Loucy (cell line): ENCODE data around the gene CYP2D6.

ENCODE experiments used
- H2AFZ ChIP-seq: fragments of 200-600 bp; sonication (generic); 2 replicates; pipeline ENCODE4 v1.6.0; 2016; ENCODE audit warnings: antibody characterized with exemption, mild to moderate bottlenecking, low read length, moderate library complexity
- H3F3A ChIP-seq: fragments of 200-600 bp; 2 replicates; pipeline ENCODE4 v1.6.0; 2016; ENCODE audit warnings: antibody characterized with exemption, low read depth, mild to moderate bottlenecking
- H3K27me3 ChIP-seq: fragments of 200-600 bp; sonication (generic); 2 replicates; pipeline ENCODE4 v1.6.1; 2014; ENCODE audit warnings: low read length, mild to moderate bottlenecking; ENCODE audit not compliant: insufficient read depth, poor library complexity, severe bottlenecking
- H3K36me3 ChIP-seq: fragments of 200-600 bp; sonication (generic); 2 replicates; pipeline ENCODE4 v1.6.1; 2016; ENCODE audit warnings: low read length; ENCODE audit not compliant: insufficient read depth
- H3K4me1 ChIP-seq: fragments of 200-600 bp; sonication (generic); 2 replicates; pipeline ENCODE4 v1.5.1; 2014; ENCODE audit warnings: low read length, mild to moderate bottlenecking; ENCODE audit not compliant: insufficient read depth, poor library complexity, severe bottlenecking
- H3K4me2 ChIP-seq: fragments of 200-600 bp; sonication (generic); 2 replicates; pipeline ENCODE4 v1.6.0; 2014; ENCODE audit warnings: antibody characterized with exemption, low read length, low read depth, mild to moderate bottlenecking; ENCODE audit not compliant: poor library complexity, severe bottlenecking
- H3K4me3 ChIP-seq: fragments of 200-600 bp; sonication (generic); 2 replicates; pipeline ENCODE4 v1.5.1; 2014; ENCODE audit warnings: low read length, mild to moderate bottlenecking, mixed read lengths; ENCODE audit not compliant: poor library complexity, severe bottlenecking
- H3K79me2 ChIP-seq: fragments of 200-600 bp; sonication (generic); 2 replicates; pipeline ENCODE4 v1.6.1; 2014; ENCODE audit warnings: low read length; ENCODE audit not compliant: insufficient read depth
- H3K9ac ChIP-seq: fragments of 200-600 bp; sonication (generic); 2 replicates; pipeline ENCODE4 v1.6.0; 2014; ENCODE audit warnings: mild to moderate bottlenecking, low read depth, low read length, moderate library complexity; ENCODE audit not compliant: poor library complexity, severe bottlenecking
- H3K9me2 ChIP-seq: fragments of 200-600 bp; sonication (generic); replicated peaks from 2 replicates; pipeline ENCODE4 v1.6.1; 2016; ENCODE audit warnings: low read depth, low read length, mixed read lengths
- H3K9me3 ChIP-seq: fragments of 200-600 bp; sonication (generic); 2 replicates; pipeline ENCODE4 v1.6.1; 2014; ENCODE audit warnings: mild to moderate bottlenecking, antibody characterized with exemption, low read length, low read depth; ENCODE audit not compliant: insufficient read depth
- H4K20me1 ChIP-seq: fragments of 200-600 bp; sonication (generic); 2 replicates; pipeline ENCODE4 v1.6.0; 2014; ENCODE audit warnings: antibody characterized with exemption, low read length, mild to moderate bottlenecking; ENCODE audit not compliant: insufficient read depth, poor library complexity, severe bottlenecking
- EZH2phosphoT487 ChIP-seq: fragments of 200-600 bp; IDR thresholded peaks from 2 replicates; pipeline ENCODE4 v1.6.1; 2018; ENCODE audit warnings: antibody characterized with exemption, mild to moderate bottlenecking, moderate library complexity, borderline replicate concordance
- TF ChIP-seq, protein P1 (sequence below): fragments of 200-600 bp; sonication (generic); conservative IDR thresholded peaks from 2 replicates; pipeline ENCODE4 v1.5.1; 2014; ENCODE audit warnings: mild to moderate bottlenecking, antibody characterized with exemption, low read length

The CYP2D6 gene

DNA sequence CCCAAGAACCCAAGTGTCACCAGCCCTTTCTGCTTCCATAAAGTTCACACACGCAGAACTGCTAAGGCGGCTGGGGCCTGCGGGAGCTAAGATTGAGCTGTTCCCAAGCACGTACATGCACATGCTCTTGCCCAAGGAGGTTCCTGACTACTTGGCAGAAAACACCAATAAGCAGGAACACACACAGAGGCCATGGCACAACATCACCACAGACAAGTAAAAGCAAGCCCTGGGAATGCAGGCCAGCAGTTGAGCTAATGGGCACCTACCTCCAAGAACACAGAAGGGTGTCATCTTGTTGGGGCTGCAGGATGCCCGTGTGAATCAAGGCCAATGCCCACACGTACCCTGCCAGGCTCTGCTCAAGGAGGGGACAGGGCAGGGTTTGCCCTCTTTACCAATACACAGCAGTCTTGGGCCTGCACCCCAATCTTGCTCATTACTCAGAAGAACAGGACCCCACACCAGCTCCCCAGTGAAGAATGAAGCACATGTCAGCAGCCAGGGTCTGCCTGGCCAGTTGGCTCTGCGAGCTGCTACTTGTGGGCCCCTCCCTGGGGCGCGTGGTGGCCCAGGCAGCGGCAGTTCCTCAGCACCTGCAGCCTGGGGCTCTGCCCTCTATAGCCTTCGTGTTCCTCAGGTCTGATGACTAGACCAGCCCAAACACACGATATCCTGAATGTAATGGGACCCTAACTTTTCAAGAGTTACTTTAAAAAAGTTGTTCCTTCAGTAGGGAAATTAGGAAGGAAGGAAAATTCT is 32.3 kb upstream of the CYP2D6 start:
- H3F3A ChIP-seq: no peaks in the 10 kb centered on the region
- no peaks in the 10 kb centered on the region for H3K9me2 ChIP-seq
- H3K4me1 ChIP-seq: no peaks in the 10 kb centered on the region
- H3K27me3 ChIP-seq: no peaks in the 10 kb centered on the region
- no peak overlapping the region for H3K4me2 ChIP-seq
- H4K20me1 ChIP-seq: no peaks in the 10 kb centered on the region
- peaks cover 85% of the 10 kb centered on the region for H3K36me3 ChIP-seq
- H3K9me3 ChIP-seq: no peaks in the 10 kb centered on the region
- H3K9ac ChIP-seq: no peak overlapping the region
- H2AFZ ChIP-seq: no peak overlapping the region
- 0 out of 2 replicates have a peak, but pooled peaks cover 6% of the 10 kb centered on the region for H3K79me2 ChIP-seq
- no peak overlapping the region for H3K4me3 ChIP-seq
- TF ChIP-seq, protein P1, sequence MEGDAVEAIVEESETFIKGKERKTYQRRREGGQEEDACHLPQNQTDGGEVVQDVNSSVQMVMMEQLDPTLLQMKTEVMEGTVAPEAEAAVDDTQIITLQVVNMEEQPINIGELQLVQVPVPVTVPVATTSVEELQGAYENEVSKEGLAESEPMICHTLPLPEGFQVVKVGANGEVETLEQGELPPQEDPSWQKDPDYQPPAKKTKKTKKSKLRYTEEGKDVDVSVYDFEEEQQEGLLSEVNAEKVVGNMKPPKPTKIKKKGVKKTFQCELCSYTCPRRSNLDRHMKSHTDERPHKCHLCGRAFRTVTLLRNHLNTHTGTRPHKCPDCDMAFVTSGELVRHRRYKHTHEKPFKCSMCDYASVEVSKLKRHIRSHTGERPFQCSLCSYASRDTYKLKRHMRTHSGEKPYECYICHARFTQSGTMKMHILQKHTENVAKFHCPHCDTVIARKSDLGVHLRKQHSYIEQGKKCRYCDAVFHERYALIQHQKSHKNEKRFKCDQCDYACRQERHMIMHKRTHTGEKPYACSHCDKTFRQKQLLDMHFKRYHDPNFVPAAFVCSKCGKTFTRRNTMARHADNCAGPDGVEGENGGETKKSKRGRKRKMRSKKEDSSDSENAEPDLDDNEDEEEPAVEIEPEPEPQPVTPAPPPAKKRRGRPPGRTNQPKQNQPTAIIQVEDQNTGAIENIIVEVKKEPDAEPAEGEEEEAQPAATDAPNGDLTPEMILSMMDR: no peak
- TF ChIP-seq EZH2phosphoT487: no peak

DNA sequence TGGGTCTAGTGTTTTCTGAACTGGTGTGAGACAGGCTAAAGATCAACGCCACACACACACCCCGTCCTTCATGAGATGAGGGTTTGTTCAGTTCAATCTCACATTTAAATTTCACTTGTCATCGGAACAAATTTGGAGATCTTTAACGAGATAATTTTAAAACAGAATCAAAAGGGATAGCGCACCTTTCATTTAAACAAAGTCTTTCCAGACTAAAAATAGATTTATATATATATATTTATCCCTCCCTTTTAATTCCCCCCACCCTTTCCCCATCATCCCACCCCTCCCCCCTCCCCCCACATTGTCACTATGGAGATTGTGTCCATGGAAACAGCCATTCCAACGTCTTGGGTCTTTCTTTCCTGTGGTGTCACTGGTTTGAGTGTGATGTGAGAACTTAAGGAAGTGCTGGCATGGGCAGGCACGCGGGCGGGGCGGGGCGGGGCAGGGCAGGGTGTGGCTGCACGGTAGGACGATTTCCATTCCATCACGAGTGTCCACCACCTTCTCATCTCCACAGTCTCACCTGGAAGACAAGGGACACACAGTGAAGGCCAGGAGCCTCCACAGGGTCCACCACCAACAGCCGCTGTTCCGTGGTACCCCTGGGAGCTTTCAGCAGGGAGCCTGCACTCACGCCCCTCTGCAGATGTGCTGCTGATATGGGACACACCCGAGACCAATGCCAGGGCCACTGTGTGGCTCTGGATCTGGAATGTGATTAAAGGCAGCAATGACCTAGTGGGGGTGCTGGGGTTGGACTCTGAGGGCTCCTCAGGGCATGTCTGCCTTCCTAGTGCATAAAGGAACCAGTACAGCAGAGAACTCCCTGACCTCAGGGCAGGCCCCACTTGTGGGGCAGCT is 30.5 kb upstream of the CYP2D6 start:
- TF ChIP-seq, protein P1: no peak
- no peak for TF ChIP-seq EZH2phosphoT487
- no peaks in the 10 kb centered on the region for H3K9me3 ChIP-seq
- no peaks in the 10 kb centered on the region for H4K20me1 ChIP-seq
- H2AFZ ChIP-seq: no peak overlapping the region
- no peaks in the 10 kb centered on the region for H3K9me2 ChIP-seq
- H3K27me3 ChIP-seq: no peaks in the 10 kb centered on the region
- H3K9ac ChIP-seq: no peak overlapping the region
- no peak overlapping the region for H3K4me3 ChIP-seq
- H3K79me2 ChIP-seq: 0 out of 2 replicates have a peak, but pooled peaks cover 5% of the 10 kb centered on the region
- H3K36me3 ChIP-seq: peaks cover 86% of the 10 kb centered on the region
- no peak overlapping the region for H3K4me2 ChIP-seq
- no peaks in the 10 kb centered on the region for H3K4me1 ChIP-seq
- H3F3A ChIP-seq: no peaks in the 10 kb centered on the region

DNA sequence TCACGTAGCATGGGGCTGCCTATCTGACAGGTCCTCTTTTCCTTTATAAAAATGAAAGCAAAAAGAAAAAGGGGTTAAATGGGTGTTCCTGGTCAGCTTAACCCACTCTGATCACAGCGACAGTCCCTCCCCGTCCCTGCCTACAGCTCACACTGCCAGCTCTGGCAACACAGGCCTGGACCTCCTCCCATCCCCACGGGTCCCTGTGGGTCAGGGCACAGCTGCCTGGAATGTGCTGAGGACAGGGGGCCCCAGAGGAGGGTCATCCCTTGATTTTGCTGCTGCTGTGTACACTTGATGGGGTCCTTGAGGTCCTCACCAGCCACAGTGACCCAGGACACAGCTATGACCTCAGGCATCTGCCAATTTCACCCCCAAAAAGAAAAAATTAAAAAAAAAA is 29.6 kb upstream of the CYP2D6 start:
- no peak for TF ChIP-seq EZH2phosphoT487
- TF ChIP-seq, protein P1: no peak
- H3K4me1 ChIP-seq: no peaks in the 10 kb centered on the region
- H3K9ac ChIP-seq: no peak overlapping the region
- no peaks in the 10 kb centered on the region for H3K79me2 ChIP-seq
- H4K20me1 ChIP-seq: no peaks in the 10 kb centered on the region
- H2AFZ ChIP-seq: no peak overlapping the region
- H3K4me2 ChIP-seq: no peak overlapping the region
- peaks cover 85% of the 10 kb centered on the region for H3K36me3 ChIP-seq
- H3K9me3 ChIP-seq: no peaks in the 10 kb centered on the region
- no peaks in the 10 kb centered on the region for H3K27me3 ChIP-seq
- H3K4me3 ChIP-seq: no peak overlapping the region
- H3K9me2 ChIP-seq: no peaks in the 10 kb centered on the region
- no peaks in the 10 kb centered on the region for H3F3A ChIP-seq
